ENCODE measurements around the gene MMP24.

Gene MMP24

DNA sequence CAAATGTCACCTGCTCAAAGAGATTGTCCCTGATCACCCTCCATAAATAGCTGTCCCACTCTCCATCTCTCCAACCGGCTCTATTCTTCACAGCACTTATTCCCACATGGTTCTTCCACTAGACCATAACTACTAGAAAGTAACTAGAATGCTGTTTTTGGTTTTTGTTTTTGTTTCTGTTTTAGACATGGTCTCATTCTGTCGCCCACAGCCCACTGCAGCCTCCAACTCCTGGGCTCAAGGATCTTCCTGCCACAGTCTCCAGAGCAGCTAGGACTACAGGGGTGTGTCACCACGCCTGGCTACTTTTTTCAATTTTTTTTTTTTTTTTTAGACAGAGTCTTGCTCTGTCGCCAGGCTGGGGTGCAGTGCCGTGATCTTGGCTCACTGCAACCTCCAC, 12.2 kb downstream of the MMP24 start:
- intact Hi-C loops (cut with DNase I; ENCODE audit: low total_unique reads): no loop called here
- Histone ChIP-seq H3K36me3 (peaks cover 7 to 21% (median 16%) of the 10 kb centered on the region in 3 donors), H3K4me3 (no peak overlapping the region), H3K9me3 (no peaks in the 10 kb centered on the region), H3K4me1 (no peaks in the 10 kb centered on the region), H3K27ac (no peak overlapping the region), H3K27me3 (no peaks in the 10 kb centered on the region)
- TF ChIP-seq, protein P1, sequence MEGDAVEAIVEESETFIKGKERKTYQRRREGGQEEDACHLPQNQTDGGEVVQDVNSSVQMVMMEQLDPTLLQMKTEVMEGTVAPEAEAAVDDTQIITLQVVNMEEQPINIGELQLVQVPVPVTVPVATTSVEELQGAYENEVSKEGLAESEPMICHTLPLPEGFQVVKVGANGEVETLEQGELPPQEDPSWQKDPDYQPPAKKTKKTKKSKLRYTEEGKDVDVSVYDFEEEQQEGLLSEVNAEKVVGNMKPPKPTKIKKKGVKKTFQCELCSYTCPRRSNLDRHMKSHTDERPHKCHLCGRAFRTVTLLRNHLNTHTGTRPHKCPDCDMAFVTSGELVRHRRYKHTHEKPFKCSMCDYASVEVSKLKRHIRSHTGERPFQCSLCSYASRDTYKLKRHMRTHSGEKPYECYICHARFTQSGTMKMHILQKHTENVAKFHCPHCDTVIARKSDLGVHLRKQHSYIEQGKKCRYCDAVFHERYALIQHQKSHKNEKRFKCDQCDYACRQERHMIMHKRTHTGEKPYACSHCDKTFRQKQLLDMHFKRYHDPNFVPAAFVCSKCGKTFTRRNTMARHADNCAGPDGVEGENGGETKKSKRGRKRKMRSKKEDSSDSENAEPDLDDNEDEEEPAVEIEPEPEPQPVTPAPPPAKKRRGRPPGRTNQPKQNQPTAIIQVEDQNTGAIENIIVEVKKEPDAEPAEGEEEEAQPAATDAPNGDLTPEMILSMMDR (IDR thresholded peaks at IDR 0.05): no peak
- DNase-seq: no peak

DNA sequence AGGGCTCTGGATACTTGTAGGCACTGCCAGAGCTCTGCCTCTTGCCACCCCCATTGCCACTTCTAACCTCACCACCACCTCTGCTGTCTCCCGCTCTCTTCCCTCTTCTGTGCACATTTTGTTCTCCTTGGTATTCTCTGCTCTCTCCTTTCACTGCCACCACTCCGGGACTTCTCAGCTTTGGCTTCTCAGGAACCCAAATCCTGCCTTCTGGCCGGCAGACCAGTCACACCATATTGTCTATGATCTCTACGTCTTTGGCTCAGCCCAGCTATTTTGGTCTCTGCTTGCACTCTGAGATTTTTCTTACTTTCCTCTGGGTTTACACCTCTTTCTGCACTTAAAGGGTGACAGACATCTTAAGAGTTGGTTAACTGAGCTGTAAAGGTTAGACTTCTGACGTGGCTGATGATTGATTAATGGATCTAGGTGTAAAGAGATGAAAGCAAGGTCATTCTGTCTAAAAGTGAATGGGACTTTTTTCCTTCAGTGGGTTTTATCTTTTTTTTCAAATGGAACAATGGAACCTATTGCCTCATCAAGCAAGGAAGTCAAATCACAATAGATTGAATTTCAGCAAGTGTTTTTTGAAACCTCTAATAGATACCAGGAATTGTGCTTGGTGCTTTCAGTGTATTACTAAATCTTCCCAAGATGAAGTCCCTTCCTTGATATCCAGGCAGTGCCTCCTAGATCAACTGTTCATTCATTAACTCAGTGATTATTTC, 13.8 kb downstream of the MMP24 start:
- no peaks in the 10 kb centered on the region for H3K27me3 ChIP-seq
- peaks cover 7 to 13% (median 8%) of the 10 kb centered on the region in 3 donors for H3K36me3 ChIP-seq
- no peak for DNase-seq
- intact Hi-C loops (cut with DNase I; ENCODE audit: low total_unique reads): no loop called here
- H3K9me3 ChIP-seq: no peaks in the 10 kb centered on the region
- no peaks in the 10 kb centered on the region for H3K4me1 ChIP-seq
- TF ChIP-seq, protein P1 (IDR thresholded peaks at IDR 0.05): no peak
- H3K27ac ChIP-seq: no peak overlapping the region
- H3K4me3 ChIP-seq: no peak overlapping the region

DNA sequence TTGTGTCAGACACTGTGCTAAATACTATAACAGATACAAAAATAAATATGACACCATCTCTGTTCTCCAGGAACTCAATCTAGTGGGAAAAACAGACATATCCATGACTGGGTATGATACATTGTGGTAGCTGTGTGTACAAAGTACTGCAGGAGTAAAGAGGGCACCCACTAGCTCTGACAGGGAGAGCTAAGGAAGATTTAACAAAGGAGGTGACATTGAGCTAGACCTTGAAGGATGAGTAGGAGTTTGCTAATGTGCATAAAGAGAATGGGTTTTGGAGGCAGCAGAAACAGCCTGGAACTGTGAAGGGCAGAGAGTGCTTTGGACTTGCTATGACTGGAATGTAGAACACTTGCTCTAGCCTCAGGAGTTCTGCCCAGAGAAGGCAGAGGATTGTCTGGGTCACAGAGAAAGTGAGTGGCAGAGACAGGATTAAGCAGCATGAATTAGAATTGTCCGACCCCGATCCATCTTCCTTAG, 14.4 kb downstream of the MMP24 start:
- no peak for DNase-seq
- TF ChIP-seq, protein P1 (IDR thresholded peaks at IDR 0.05): no peak

DNA sequence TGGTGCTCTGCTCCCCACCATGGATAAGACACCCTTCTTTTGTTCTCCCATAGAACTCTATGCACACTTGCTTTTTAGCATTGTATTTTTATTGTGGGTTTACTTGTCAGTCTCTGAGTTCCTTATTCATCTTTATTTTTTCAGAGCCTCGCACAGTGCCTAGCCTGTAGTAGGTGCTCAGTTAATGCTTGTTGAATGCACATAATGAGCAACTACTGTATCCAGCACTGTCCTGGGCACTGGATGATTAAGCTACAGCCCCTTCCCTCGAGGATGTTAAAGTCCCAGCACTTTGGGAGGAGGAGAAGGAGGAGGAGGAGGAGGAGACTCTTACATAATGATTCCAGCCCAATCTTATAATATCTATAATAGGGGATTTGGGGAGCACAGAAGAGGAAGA, 16.8 kb downstream of the MMP24 start:
- intact Hi-C loops (cut with DNase I; ENCODE audit: low total_unique reads): no loop called here
- H3K27ac ChIP-seq: no peak overlapping the region

More for the DNA sequence above, 14.4 kb downstream of the MMP24 start:
- Histone ChIP-seq H3K4me3 (no peak overlapping the region), H3K4me1 (no peaks in the 10 kb centered on the region), H3K27ac (no peak overlapping the region), H3K36me3 (peaks cover 2 to 7% (median 7%) of the 10 kb centered on the region in 3 donors), H3K27me3 (no peaks in the 10 kb centered on the region), H3K9me3 (no peaks in the 10 kb centered on the region)
- intact Hi-C loops (cut with DNase I; ENCODE audit: low total_unique reads): no loop called here

DNA sequence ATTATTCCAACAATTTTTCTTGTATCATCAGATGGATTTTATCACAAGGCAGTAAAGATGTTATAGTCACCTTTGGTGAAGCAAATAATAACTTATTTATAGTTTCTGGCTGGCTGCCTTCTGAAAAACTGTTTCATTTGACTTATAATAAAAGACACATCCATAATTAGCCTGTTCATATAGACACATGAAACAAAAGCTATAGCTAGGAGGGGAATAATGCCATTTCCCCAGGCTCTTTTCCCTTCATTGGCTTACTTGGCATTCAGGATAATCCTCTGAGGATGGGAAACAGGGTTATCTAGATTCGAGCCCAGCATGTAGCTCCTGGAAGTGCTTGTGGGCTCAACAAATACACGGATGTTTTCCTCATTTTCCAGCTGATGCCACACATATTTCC, 17.5 kb downstream of the MMP24 start:
- no peak for DNase-seq
- Histone ChIP-seq H3K4me3 (no peak overlapping the region), H3K4me1 (no peaks in the 10 kb centered on the region), H3K9me3 (no peaks in the 10 kb centered on the region), H3K36me3 (peaks cover 0 to 6% (median 5%) of the 10 kb centered on the region in 3 donors), H3K27me3 (no peaks in the 10 kb centered on the region), H3K27ac (no peak overlapping the region)
- TF ChIP-seq, protein P1 (IDR thresholded peaks at IDR 0.05): no peak
- intact Hi-C loops (cut with DNase I; ENCODE audit: low total_unique reads): no loop called here

More for the DNA sequence above, 16.8 kb downstream of the MMP24 start:
- DNase-seq: no peak
- H3K27me3 ChIP-seq: no peaks in the 10 kb centered on the region
- no peaks in the 10 kb centered on the region for H3K4me1 ChIP-seq
- TF ChIP-seq, protein P1 (IDR thresholded peaks at IDR 0.05): no peak
- peaks cover 0 to 6% (median 5%) of the 10 kb centered on the region in 3 donors for H3K36me3 ChIP-seq
- no peaks in the 10 kb centered on the region for H3K9me3 ChIP-seq
- no peak overlapping the region for H3K4me3 ChIP-seq

Data from tibial artery (tissue), 4 donors.